Activated CD8-positive, alpha-beta memory T cell treated with anti-CD3 and anti-CD28 coated beads, Interleukin-2, amount 10 ng/mL, durations not matched to agents 7 days and 5 days (primary cell): Measurements from ENCODE around the gene EPHA6. TPM values are rescaled to one million over a fixed set of nuclear protein-coding genes. Genes with fewer than 3 reads are reported as not detected.

Experiments
- ATAC-seq: fragments of 150-1000 bp; cut with Tn5 transposase; one replicate; pipeline ENCODE4 v1.10.0; 2021; ENCODE audit warnings: moderate library complexity
- CTCF ChIA-PET: fragments of 350-600 bp; sonication (Branson Sonifier 250); formaldehyde crosslinking; loops from one replicate; lab custom pipeline; 2021; ENCODE audit warnings: antibody characterized with exemption; lab: Charles Lee
- DNase-seq: peaks from one replicate; pipeline ENCODE4 v3.0.0-alpha.2; 2020
- H3K27ac Mint-ChIP-seq: one replicate; pipeline ENCODE4 v1.8.0; 2021; ENCODE audit warnings: mild to moderate bottlenecking, mixed read lengths
- H3K27me3 Mint-ChIP-seq: one replicate; pipeline ENCODE4 v1.8.0; 2021; ENCODE audit warnings: mixed read lengths
- H3K36me3 Mint-ChIP-seq: one replicate; pipeline ENCODE4 v1.8.0; 2021; ENCODE audit warnings: mild to moderate bottlenecking, mixed read lengths
- H3K4me1 Mint-ChIP-seq: one replicate; pipeline ENCODE4 v1.8.0; 2021; ENCODE audit warnings: mixed read lengths
- H3K4me3 Mint-ChIP-seq: one replicate; pipeline ENCODE4 v1.8.0; 2021; ENCODE audit warnings: mild to moderate bottlenecking, moderate library complexity, mixed read lengths
- H3K9me3 Mint-ChIP-seq: one replicate; pipeline ENCODE4 v1.8.0; 2022; ENCODE audit warnings: low read depth, mixed read lengths
- total RNA-seq, 2 experiments: library from RNA; stranded (reverse); gene quantifications; one replicate each; pipeline ENCODE4 v1.2.3, GENCODE V29; 2021

Gene EPHA6
- total RNA-seq, 2 experiments from 2014 or later: not detected

GRCh38 chr3:97338375-97338774 lies 524.0 kb downstream of the EPHA6 start:
- Mint-ChIP-seq H3K27ac (no peak overlapping the region), H3K9me3 (no peaks in the 10 kb centered on the region), H3K4me1 (no peaks in the 10 kb centered on the region), H3K36me3 (no peaks in the 10 kb centered on the region), H3K4me3 (no peak overlapping the region), H3K27me3 (no peaks in the 10 kb centered on the region)
- ATAC-seq (no peak), DNase-seq (no peak)
- CTCF ChIA-PET: no interaction called here

GRCh38 chr3:97340940-97341339 lies 526.5 kb downstream of the EPHA6 start:
- no peak overlapping the region for H3K27ac Mint-ChIP-seq
- H3K27me3 Mint-ChIP-seq: no peaks in the 10 kb centered on the region
- H3K4me1 Mint-ChIP-seq: no peaks in the 10 kb centered on the region
- H3K9me3 Mint-ChIP-seq: no peaks in the 10 kb centered on the region
- no peak for DNase-seq
- CTCF ChIA-PET: no interaction called here
- H3K4me3 Mint-ChIP-seq: no peak overlapping the region
- H3K36me3 Mint-ChIP-seq: no peaks in the 10 kb centered on the region
- no peak for ATAC-seq

- no peak overlapping the region for H3K4me3 Mint-ChIP-seq
- CTCF ChIA-PET: no interaction called here
- no peaks in the 10 kb centered on the region for H3K4me1 Mint-ChIP-seq
- H3K9me3 Mint-ChIP-seq: no peaks in the 10 kb centered on the region
- no peaks in the 10 kb centered on the region for H3K36me3 Mint-ChIP-seq
- ATAC-seq (no peak), DNase-seq (no peak)
- no peak overlapping the region for H3K27ac Mint-ChIP-seq
- no peaks in the 10 kb centered on the region for H3K27me3 Mint-ChIP-seq
Observed at GRCh38 chr3:97347780-97348179, 533.4 kb downstream of the EPHA6 start.

- H3K36me3 Mint-ChIP-seq: no peaks in the 10 kb centered on the region
- no peak overlapping the region for H3K27ac Mint-ChIP-seq
- no peak for ATAC-seq
- H3K4me3 Mint-ChIP-seq: no peak overlapping the region
- DNase-seq: no peak
- H3K27me3 Mint-ChIP-seq: no peaks in the 10 kb centered on the region
- CTCF ChIA-PET: no interaction called here
- H3K4me1 Mint-ChIP-seq: no peaks in the 10 kb centered on the region
- peaks cover 2% of the 10 kb centered on the region for H3K9me3 Mint-ChIP-seq
Observed at GRCh38 chr3:97350971-97351370, 536.6 kb downstream of the EPHA6 start.

GRCh38 chr3:97353176-97353575 lies 538.8 kb downstream of the EPHA6 start:
- H3K36me3 Mint-ChIP-seq: no peaks in the 10 kb centered on the region
- no peaks in the 10 kb centered on the region for H3K4me1 Mint-ChIP-seq
- no peak overlapping the region for H3K4me3 Mint-ChIP-seq
- no peak for ATAC-seq
- no peak for DNase-seq
- H3K27me3 Mint-ChIP-seq: no peaks in the 10 kb centered on the region
- H3K9me3 Mint-ChIP-seq: peaks cover 2% of the 10 kb centered on the region
- CTCF ChIA-PET: no interaction called here
- no peak overlapping the region for H3K27ac Mint-ChIP-seq

- no peak for DNase-seq
- Mint-ChIP-seq H3K27me3 (no peaks in the 10 kb centered on the region), H3K4me1 (no peaks in the 10 kb centered on the region), H3K36me3 (no peaks in the 10 kb centered on the region), H3K27ac (no peak overlapping the region), H3K9me3 (no peaks in the 10 kb centered on the region), H3K4me3 (no peak overlapping the region)
- ATAC-seq: no peak
- CTCF ChIA-PET: no interaction called here
Observed at GRCh38 chr3:97359977-97360376, 545.6 kb downstream of the EPHA6 start.

GRCh38 chr3:97360804-97361203 lies 546.4 kb downstream of the EPHA6 start:
- Mint-ChIP-seq H3K27ac (no peak overlapping the region), H3K4me1 (no peaks in the 10 kb centered on the region), H3K36me3 (no peaks in the 10 kb centered on the region), H3K9me3 (no peaks in the 10 kb centered on the region), H3K27me3 (no peaks in the 10 kb centered on the region), H3K4me3 (no peak overlapping the region)
- ATAC-seq: no peak
- no peak for DNase-seq
- CTCF ChIA-PET: no interaction called here

GRCh38 chr3:97384583-97384982 lies 570.2 kb downstream of the EPHA6 start:
- Mint-ChIP-seq H3K36me3 (no peaks in the 10 kb centered on the region), H3K27me3 (no peaks in the 10 kb centered on the region), H3K27ac (no peak overlapping the region), H3K4me3 (no peak overlapping the region), H3K9me3 (no peaks in the 10 kb centered on the region), H3K4me1 (no peaks in the 10 kb centered on the region)
- DNase-seq (no peak), ATAC-seq (no peak)
- CTCF ChIA-PET: no interaction called here

- Mint-ChIP-seq H3K4me1 (no peaks in the 10 kb centered on the region), H3K27ac (no peak overlapping the region), H3K9me3 (no peaks in the 10 kb centered on the region), H3K4me3 (no peak overlapping the region), H3K36me3 (no peaks in the 10 kb centered on the region), H3K27me3 (no peaks in the 10 kb centered on the region)
- ATAC-seq: no peak
- CTCF ChIA-PET: no interaction called here
- DNase-seq: no peak
Observed at GRCh38 chr3:97388774-97389173, 574.4 kb downstream of the EPHA6 start.

- Mint-ChIP-seq H3K27me3 (no peaks in the 10 kb centered on the region), H3K9me3 (no peaks in the 10 kb centered on the region), H3K4me3 (no peak overlapping the region), H3K36me3 (no peaks in the 10 kb centered on the region), H3K4me1 (no peaks in the 10 kb centered on the region), H3K27ac (no peak overlapping the region)
- CTCF ChIA-PET: no interaction called here
- no peak for ATAC-seq
- DNase-seq: no peak
Observed at GRCh38 chr3:97389936-97390335, 575.5 kb downstream of the EPHA6 start.

GRCh38 chr3:97391167-97391566 lies 576.8 kb downstream of the EPHA6 start:
- Mint-ChIP-seq H3K27me3 (no peaks in the 10 kb centered on the region), H3K36me3 (no peaks in the 10 kb centered on the region), H3K27ac (no peak overlapping the region), H3K9me3 (no peaks in the 10 kb centered on the region), H3K4me1 (no peaks in the 10 kb centered on the region), H3K4me3 (no peak overlapping the region)
- no peak for DNase-seq
- ATAC-seq: no peak
- CTCF ChIA-PET: no interaction called here

- DNase-seq: no peak
Observed at GRCh38 chr3:97409612-97410011, 595.2 kb downstream of the EPHA6 start.

GRCh38 chr3:97421565-97421964 lies 607.2 kb downstream of the EPHA6 start:
- H3K4me1 Mint-ChIP-seq: no peaks in the 10 kb centered on the region
- H3K4me3 Mint-ChIP-seq: no peak overlapping the region
- ATAC-seq (no peak), DNase-seq (no peak)
- H3K27ac Mint-ChIP-seq: no peak overlapping the region
- CTCF ChIA-PET: no interaction called here
- no peaks in the 10 kb centered on the region for H3K27me3 Mint-ChIP-seq
- peaks cover 2% of the 10 kb centered on the region for H3K9me3 Mint-ChIP-seq
- no peaks in the 10 kb centered on the region for H3K36me3 Mint-ChIP-seq

More at GRCh38 chr3:97409612-97410011, 595.2 kb downstream of the EPHA6 start:
- no peak overlapping the region for H3K4me3 Mint-ChIP-seq
- ATAC-seq: no peak
- no peaks in the 10 kb centered on the region for H3K9me3 Mint-ChIP-seq
- H3K36me3 Mint-ChIP-seq: no peaks in the 10 kb centered on the region
- H3K27me3 Mint-ChIP-seq: no peaks in the 10 kb centered on the region
- CTCF ChIA-PET: no interaction called here
- no peaks in the 10 kb centered on the region for H3K4me1 Mint-ChIP-seq
- H3K27ac Mint-ChIP-seq: no peak overlapping the region

- H3K27ac Mint-ChIP-seq: no peak overlapping the region
- H3K36me3 Mint-ChIP-seq: no peaks in the 10 kb centered on the region
- DNase-seq (no peak), ATAC-seq (no peak)
- H3K27me3 Mint-ChIP-seq: no peaks in the 10 kb centered on the region
- H3K4me1 Mint-ChIP-seq: no peaks in the 10 kb centered on the region
- peaks cover 2% of the 10 kb centered on the region for H3K9me3 Mint-ChIP-seq
- CTCF ChIA-PET: no interaction called here
- H3K4me3 Mint-ChIP-seq: no peak overlapping the region
Observed at GRCh38 chr3:97425002-97425401, 610.6 kb downstream of the EPHA6 start.

- ATAC-seq (no peak), DNase-seq (no peak)
- no peak overlapping the region for H3K27ac Mint-ChIP-seq
- CTCF ChIA-PET: no interaction called here
- no peaks in the 10 kb centered on the region for H3K9me3 Mint-ChIP-seq
- H3K27me3 Mint-ChIP-seq: no peaks in the 10 kb centered on the region
- no peaks in the 10 kb centered on the region for H3K36me3 Mint-ChIP-seq
- no peaks in the 10 kb centered on the region for H3K4me1 Mint-ChIP-seq
- H3K4me3 Mint-ChIP-seq: no peak overlapping the region
Observed at GRCh38 chr3:97430601-97431000, 616.2 kb downstream of the EPHA6 start.
